HEK293T (cell line): ENCODE data around the gene EFHC1.

ENCODE experiments used
- CTCF ChIA-PET: fragments of 350-600 bp; formaldehyde crosslinking; extraction: SDS; loops from one replicate; lab custom pipeline; 2021; ENCODE audit warnings: antibody characterized with exemption, inconsistent platforms; lab: Yijun Ruan, JAX
- POLR2A ChIA-PET: fragments of 350-600 bp; formaldehyde crosslinking; extraction: SDS; loops from one replicate; lab custom pipeline; 2020; ENCODE audit warnings: antibody characterized with exemption, inconsistent platforms; lab: Yijun Ruan, JAX
- DNase-seq: peaks from one replicate; pipeline ENCODE4 v3.0.0; 2012; ENCODE audit warnings: mixed read lengths; ENCODE audit errors: extremely low spot score
- ARNT ChIP-seq: fragments of 450-650 bp; IDR thresholded peaks from 2 replicates; pipeline ENCODE4 v1.6.1; 2017; ENCODE audit warnings: mild to moderate bottlenecking
- BHLHE40 ChIP-seq: fragments of 450-650 bp; IDR thresholded peaks from 2 replicates; pipeline ENCODE4 v1.6.1; 2016; ENCODE audit warnings: mild to moderate bottlenecking, moderate library complexity, borderline replicate concordance
- CTBP1 ChIP-seq: fragments of 450-650 bp; IDR thresholded peaks from 2 replicates; pipeline ENCODE4 v1.6.1; 2016; ENCODE audit warnings: borderline replicate concordance
- ELF4 ChIP-seq: fragments of 450-650 bp; IDR thresholded peaks from 2 replicates; pipeline ENCODE4 v1.6.1; 2017; ENCODE audit warnings: antibody characterized with exemption
- FOXA1 ChIP-seq: fragments of 450-650 bp; IDR thresholded peaks from 2 replicates; pipeline ENCODE4 v1.6.1; 2016; ENCODE audit warnings: mild to moderate bottlenecking
- FOXK2 ChIP-seq: fragments of 450-650 bp; IDR thresholded peaks from 2 replicates; pipeline ENCODE4 v1.6.1; 2016; ENCODE audit warnings: mild to moderate bottlenecking
- FOXM1 ChIP-seq: fragments of 450-650 bp; IDR thresholded peaks from 2 replicates; pipeline ENCODE4 v1.6.1; 2017; ENCODE audit warnings: mild to moderate bottlenecking, borderline replicate concordance
- HDGF ChIP-seq: fragments of 450-650 bp; IDR thresholded peaks from 2 replicates; pipeline ENCODE4 v1.6.1; 2017; ENCODE audit warnings: antibody characterized with exemption, borderline replicate concordance
- L3MBTL2 ChIP-seq: fragments of 450-650 bp; conservative IDR thresholded peaks from 2 replicates; pipeline ENCODE4 v1.6.1; 2016; ENCODE audit warnings: mild to moderate bottlenecking
- LEF1 ChIP-seq: fragments of 450-650 bp; IDR thresholded peaks from 2 replicates; pipeline ENCODE4 v1.6.1; 2017; ENCODE audit warnings: mild to moderate bottlenecking, borderline replicate concordance
- NFRKB ChIP-seq: fragments of 450-650 bp; IDR thresholded peaks from 2 replicates; pipeline ENCODE4 v1.6.1; 2016; ENCODE audit warnings: mild to moderate bottlenecking, moderate library complexity
- PKNOX1 ChIP-seq: fragments of 450-650 bp; IDR thresholded peaks from 2 replicates; pipeline ENCODE4 v1.6.1; 2016
- SP1 ChIP-seq: fragments of 450-650 bp; IDR thresholded peaks from 2 replicates; pipeline ENCODE4 v1.6.1; 2017
- SUZ12 ChIP-seq: fragments of 450-650 bp; IDR thresholded peaks from 2 replicates; pipeline ENCODE4 v1.6.1; 2016; ENCODE audit warnings: mild to moderate bottlenecking
- TARDBP ChIP-seq: fragments of 450-650 bp; IDR thresholded peaks from 2 replicates; pipeline ENCODE4 v1.6.1; 2016
- ZNF384 ChIP-seq: fragments of 450-650 bp; IDR thresholded peaks from 2 replicates; pipeline ENCODE4 v1.6.1; 2016

The EFHC1 gene

DNA sequence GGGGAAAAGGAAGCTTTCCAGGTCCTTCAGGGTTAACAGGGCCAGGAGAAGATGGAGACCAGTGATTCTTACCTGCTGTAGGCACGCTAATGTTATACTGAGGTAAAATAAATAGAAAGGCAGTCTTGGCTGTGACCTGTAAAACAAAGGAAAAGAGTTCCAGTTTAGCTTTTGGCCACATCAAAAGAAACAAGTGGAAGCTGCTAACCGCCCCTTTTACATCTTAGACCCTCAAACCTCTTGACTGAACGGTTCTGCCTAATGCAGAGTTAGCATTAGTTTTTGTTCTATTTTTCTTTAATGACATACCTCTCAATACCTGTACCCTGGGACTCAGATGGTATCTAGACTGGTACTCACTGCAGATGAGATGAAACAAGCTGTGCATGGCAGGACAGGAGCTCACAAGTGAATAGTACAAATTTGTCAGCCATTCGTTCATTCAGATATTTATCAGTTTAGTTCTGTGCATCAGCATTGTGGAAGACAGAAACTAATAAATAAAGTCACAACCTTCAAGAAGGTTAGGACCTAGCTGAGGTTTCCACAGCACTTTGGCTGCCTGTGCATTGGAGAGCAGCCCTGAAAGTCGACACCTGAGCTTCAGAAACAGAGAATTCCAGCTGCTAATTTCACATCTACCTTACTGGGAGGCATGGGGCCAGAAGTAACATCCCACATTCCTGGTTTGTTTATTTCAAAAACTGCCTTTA lies 115.7 kb downstream of the EFHC1 start:
- DNase-seq, result no peak
- ChIA-PET CTCF (no interaction called here), POLR2A (interaction anchor here (1.4 kb wide), 1 partner anchor 13 kb away, joined by 5 read pairs; no protein-coding TSS in a partner anchor)
- TF ChIP-seq LEF1 (no peak), ARNT (no peak), NFRKB (no peak), PKNOX1 (no peak), SP1 (no peak), CTBP1 (no peak), BHLHE40 (no peak), FOXM1 (no peak), ZNF384 (no peak), TARDBP (no peak), HDGF (no peak), ELF4 (no peak), FOXA1 (no peak), L3MBTL2 (no peak)

DNA sequence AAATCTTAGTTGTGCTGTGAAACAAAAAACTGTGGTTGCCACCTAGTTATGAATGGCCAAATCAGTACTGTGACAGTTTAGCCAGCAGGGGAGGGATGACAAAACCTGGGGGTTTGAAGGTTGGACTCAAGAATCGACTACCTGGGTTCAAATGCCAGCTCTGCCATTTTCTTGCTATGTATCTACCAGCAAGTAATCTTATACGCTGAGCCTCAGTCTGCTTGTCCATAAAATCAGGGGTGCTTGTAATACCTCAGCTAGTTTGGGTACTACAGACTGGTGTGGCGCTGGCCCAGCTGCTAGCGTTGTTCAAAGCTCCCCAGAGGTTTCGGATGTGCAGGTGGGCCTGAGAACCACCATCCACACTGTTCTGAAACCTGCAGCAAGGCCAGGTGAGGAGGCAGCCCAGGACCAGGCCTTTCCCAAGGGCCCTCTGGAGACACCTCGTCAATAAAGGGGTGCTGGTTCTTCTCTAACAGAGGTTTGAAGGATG lies 116.3 kb downstream of the EFHC1 start:
- TF ChIP-seq PKNOX1 (no peak), ZNF384 (no peak), SUZ12 (no peak), LEF1 (no peak), NFRKB (no peak), TARDBP (no peak), SP1 (no peak)
- POLR2A ChIA-PET, result interaction anchor here (1.4 kb wide), 1 partner anchor 13 kb away, joined by 5 read pairs; no protein-coding TSS in a partner anchor
- DNase-seq, result no peak
- CTCF ChIA-PET, result no interaction called here

DNA sequence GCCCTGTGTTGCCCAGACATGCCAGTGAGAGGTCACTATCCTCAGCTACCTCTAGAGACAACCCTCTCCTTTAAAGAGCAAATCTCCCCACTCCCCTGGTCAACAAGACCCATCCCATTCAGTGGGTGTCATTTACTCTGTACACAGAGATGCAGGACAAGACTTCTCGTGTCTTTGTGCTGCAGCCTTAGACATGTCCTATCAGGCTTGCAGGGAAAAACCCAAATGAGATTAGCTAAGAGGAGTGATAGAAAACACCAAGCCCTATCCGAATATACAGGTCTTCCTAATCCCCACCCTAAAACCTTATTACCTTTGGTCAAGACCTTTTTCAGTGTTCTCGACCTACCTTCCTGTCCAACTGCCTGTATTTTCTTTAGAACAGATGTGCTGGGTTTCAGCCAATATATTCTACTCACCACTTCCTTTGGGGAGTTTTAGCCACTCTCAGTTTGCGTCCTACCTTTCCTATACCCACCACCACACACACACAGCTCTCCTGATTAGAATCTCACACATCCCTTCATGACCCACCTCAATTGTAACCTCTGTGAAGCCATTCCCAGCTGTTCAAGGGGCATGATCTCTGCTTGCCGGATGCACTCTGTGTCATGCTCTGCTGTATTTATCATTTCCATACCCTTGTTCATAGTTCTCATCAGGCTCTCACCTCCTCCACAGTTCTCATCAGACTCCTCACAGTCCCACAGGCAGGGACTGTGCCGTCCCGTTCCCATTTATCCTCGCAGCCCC lies 117.0 kb downstream of the EFHC1 start:
- ChIA-PET CTCF (interaction anchor here (0.7 kb wide), 2 partner anchors 34 to 41 kb away, joined by 3 read pairs; no protein-coding TSS in a partner anchor), POLR2A (interaction anchor here (1.4 kb wide), 1 partner anchor 12 kb away, joined by 5 read pairs; no protein-coding TSS in a partner anchor)
- no peak for DNase-seq
- TF ChIP-seq ELF4 (no peak), NFRKB (no peak), FOXM1 (no peak), PKNOX1 (no peak), FOXA1 (no peak), ZNF384 (no peak), ARNT (no peak), CTBP1 (no peak), FOXK2 (no peak), BHLHE40 (no peak), SP1 (no peak)

- DNase-seq, result no peak
- no peak for TF ChIP-seq PKNOX1
- TF ChIP-seq ARNT, result no peak
- no peak for TF ChIP-seq FOXA1
- TF ChIP-seq TARDBP, result no peak
- no peak for TF ChIP-seq BHLHE40
- no peak for TF ChIP-seq SP1
- TF ChIP-seq ZNF384, result no peak
- no peak for TF ChIP-seq FOXM1
- no peak for TF ChIP-seq NFRKB
- no peak for TF ChIP-seq L3MBTL2
- no peak for TF ChIP-seq LEF1
- TF ChIP-seq FOXK2, result no peak
- no peak for TF ChIP-seq CTBP1
- TF ChIP-seq HDGF, result no peak
- TF ChIP-seq ELF4, result no peak
- TF ChIP-seq SUZ12, result no peak
- POLR2A ChIA-PET, result no interaction called here
- CTCF ChIA-PET, result no interaction called here
Measured at GRCh38 chr6:52538252-52538900, 118.2 kb downstream of the EFHC1 start.

- no peak for TF ChIP-seq BHLHE40
- no peak for TF ChIP-seq FOXM1
- no peak for TF ChIP-seq TARDBP
- TF ChIP-seq HDGF, result no peak
- no peak for TF ChIP-seq SP1
- no peak for TF ChIP-seq SUZ12
- TF ChIP-seq PKNOX1, result no peak
- no peak for TF ChIP-seq FOXA1
- TF ChIP-seq L3MBTL2, result no peak
- TF ChIP-seq FOXK2, result no peak
- TF ChIP-seq ZNF384, result no peak
- no peak for TF ChIP-seq LEF1
- no peak for TF ChIP-seq NFRKB
- no peak for TF ChIP-seq ARNT
- no peak for TF ChIP-seq CTBP1
- no peak for DNase-seq
- POLR2A ChIA-PET, result no interaction called here
- CTCF ChIA-PET, result no interaction called here
Measured at GRCh38 chr6:52538901-52539354, 118.8 kb downstream of the EFHC1 start.
